GM11168 (cell line): ENCODE measurements around the gene MACO1.
"Not testable (repeated sequence)": the region's sequence is repeated elsewhere in the genome, so short reads cannot be mapped to it uniquely, and the experiment has no call there.

Source experiments
- in situ Hi-C: fragments of 300-500 bp; cut with MboI; formaldehyde crosslinking; loops from one replicate; pipeline ENCODE4 v1.12.0; 2022; ENCODE audit warnings: low sequenced_read_pairs; ENCODE audit not compliant: unreplicated experiment

Gene MACO1

GRCh38 chr1:25482211-25482610 lies 51.5 kb downstream of the MACO1 start:
- in situ Hi-C loops: no loop called here

- in situ Hi-C loops: no loop called here
Measured at GRCh38 chr1:25484096-25484495, 53.4 kb downstream of the MACO1 start.

- in situ Hi-C loops: no loop called here
Measured at GRCh38 chr1:25484533-25484932, 53.8 kb downstream of the MACO1 start.

- in situ Hi-C loops: no loop called here
Measured at GRCh38 chr1:25485536-25486411, 55.1 kb downstream of the MACO1 start.

DNA sequence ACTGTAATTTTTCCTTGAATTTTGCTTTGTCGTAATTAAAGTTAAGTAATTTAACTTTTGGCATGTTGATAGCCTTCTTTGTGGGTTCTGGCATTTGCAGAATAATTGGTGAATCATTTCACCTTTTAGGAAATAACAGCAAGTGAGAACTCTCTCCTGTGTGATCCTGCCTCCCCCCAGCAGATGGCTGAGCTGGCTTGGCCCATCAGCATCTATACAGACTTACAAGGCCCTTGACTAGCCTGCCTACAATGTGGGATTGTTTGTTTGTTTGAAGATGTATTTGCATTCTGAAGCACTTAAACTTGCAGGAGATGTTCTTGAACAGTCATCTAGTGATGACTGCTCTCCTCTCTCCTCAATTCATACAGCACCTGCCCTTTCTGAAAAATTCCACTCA lies 55.9 kb downstream of the MACO1 start:
- in situ Hi-C loops: no loop called here

DNA sequence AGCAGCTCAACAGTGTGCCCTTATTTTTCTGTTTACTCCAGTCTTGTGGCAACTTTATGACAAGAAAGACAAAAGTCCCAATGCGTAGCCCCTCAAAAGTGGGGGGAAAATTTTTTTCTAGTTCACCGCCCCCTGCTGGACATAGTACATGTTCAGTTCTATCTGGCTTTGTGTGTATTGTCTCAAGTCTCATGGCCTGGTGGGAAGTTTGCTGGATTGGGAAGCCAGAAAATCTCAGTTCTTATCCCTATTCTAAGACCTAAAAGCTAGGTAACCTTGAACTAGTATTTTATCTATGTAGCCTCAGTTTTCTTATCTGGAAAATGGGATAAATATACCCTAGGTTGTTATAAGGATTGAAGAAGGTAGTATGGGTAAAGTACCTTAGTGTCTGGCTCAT lies 56.9 kb downstream of the MACO1 start:
- in situ Hi-C loops: no loop called here

GRCh38 chr1:25492323-25492722 lies 61.6 kb downstream of the MACO1 start:
- in situ Hi-C loops: no loop called here

- in situ Hi-C loops: no loop called here
Measured at GRCh38 chr1:25494952-25495351, 64.3 kb downstream of the MACO1 start.

DNA sequence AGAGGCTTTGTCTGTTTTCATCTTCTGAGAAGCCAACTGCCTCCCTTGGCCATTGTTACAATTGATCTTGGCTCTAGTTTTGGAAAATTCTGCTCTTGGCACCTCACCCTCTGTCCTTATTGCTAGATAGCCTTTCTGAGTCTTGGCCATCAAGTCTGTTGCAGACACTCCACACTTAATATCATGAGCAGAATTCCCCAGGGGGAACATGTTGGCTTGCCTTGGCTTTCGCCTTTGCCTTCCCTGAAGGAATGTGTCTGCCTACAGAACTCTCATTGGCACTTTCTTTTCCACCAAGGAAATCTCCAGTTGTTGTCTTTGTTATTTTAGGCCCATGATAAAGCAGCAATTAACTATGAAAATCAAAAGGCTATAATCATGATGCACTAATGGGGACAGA lies 70.0 kb downstream of the MACO1 start:
- in situ Hi-C loops: no loop called here

GRCh38 chr1:25501235-25502058 lies 70.8 kb downstream of the MACO1 start:
- in situ Hi-C loops: no loop called here

GRCh38 chr1:25502957-25503356 lies 72.3 kb downstream of the MACO1 start:
- in situ Hi-C loops: no loop called here

GRCh38 chr1:25503551-25504426 lies 73.1 kb downstream of the MACO1 start:
- in situ Hi-C loops: no loop called here

GRCh38 chr1:25504706-25505595 lies 74.3 kb downstream of the MACO1 start:
- in situ Hi-C loops: no loop called here

- in situ Hi-C loops: no loop called here
Measured at GRCh38 chr1:25505656-25506385, 75.1 kb downstream of the MACO1 start.

- in situ Hi-C loops: not testable (repeated sequence)
Measured at GRCh38 chr1:25506566-25507463, 76.1 kb downstream of the MACO1 start.

DNA sequence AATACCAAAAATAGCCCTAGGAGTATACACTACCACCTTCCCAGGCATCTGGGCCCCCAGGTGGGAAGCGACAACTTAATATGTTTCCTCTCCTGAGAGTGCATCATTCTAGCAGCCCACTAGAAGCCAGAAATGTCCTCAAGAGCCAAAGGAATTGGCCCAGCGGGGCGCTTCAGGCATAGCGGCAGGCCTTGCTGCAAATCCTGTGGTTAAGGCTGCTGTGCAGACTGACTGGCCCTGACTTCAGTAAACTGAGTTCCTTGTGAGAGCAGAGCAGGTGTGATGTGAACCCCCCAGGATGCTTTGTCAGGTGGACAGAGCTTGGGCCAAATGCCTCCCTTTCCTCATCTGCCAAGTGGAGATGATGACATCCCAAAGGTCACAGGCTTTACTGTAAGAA lies 83.0 kb downstream of the MACO1 start:
- in situ Hi-C loops: no loop called here

GRCh38 chr1:25515033-25515432 lies 84.3 kb downstream of the MACO1 start:
- in situ Hi-C loops: no loop called here

DNA sequence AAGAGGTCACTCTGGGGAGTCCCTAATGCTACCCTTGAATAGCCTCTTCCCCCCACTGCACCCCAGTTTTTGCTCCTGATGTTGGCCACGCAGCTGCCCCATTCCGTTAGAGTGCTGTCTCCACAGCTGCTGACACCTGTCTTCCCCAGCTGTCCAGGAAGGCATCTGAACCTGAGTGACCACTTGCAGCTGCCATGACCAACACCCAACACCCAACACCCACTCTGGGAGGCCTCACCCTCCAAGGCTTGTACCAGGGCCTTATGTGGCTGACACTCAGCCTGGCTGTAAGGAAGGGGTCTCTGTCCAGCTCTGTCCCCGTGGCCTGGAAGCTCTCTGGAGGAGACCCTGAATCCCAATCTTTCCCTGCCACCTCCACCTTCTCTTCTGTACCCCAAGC lies 86.0 kb downstream of the MACO1 start:
- in situ Hi-C loops: no loop called here
